SK-N-SH (cell line): ENCODE results near the gene FXYD7.

Source experiments
- POLR2AphosphoS5 ChIP-seq: IDR thresholded peaks from 2 replicates; pipeline ENCODE4 v1.6.1; 2012; ENCODE audit warnings: low read depth, low read length
- TEAD4 ChIP-seq: IDR thresholded peaks from 2 replicates; pipeline ENCODE4 v1.4.0; 2012; ENCODE audit warnings: mild to moderate bottlenecking, borderline replicate concordance; ENCODE audit not compliant: insufficient read depth

DNA sequence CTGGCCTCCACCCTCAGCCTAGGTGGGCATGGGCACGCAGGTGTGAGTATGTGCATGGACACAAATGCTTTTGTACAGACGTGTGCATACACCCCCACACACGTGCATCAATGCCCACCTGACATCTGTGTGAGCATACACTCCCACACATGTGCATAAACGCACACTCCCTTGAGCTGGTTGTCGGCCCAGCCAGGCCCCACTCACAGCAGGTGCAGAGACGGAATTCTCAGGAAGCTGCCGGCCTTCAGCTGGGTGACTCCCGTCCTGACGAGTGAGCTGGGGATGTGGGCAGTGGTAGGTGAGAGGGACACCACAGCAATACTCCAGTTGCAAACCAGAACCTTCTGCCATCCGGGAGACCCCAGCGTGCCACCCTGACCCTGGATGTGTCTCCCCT is 9.2 kb upstream of the FXYD7 start:
- no peak for TF ChIP-seq TEAD4
- TF ChIP-seq POLR2AphosphoS5, result no peak
